Measurements from ENCODE around the gene SLC4A9. TPM values are rescaled to one million over a fixed set of nuclear protein-coding genes. Genes with fewer than 3 reads are reported as not detected.
"Not testable (repeated sequence)": the region's sequence is repeated elsewhere in the genome, so short reads cannot be mapped to it uniquely, and the experiment has no call there.

The SLC4A9 gene
- total RNA-seq, 2 experiments from 2014 or later, result 0.35 to 0.44 TPM

- no peaks in the 10 kb centered on the region for H3K27me3 Mint-ChIP-seq
- no peak for DNase-seq
- peak overlapping the region; percentile 98 for H3K27ac Mint-ChIP-seq
- no peaks in the 10 kb centered on the region for H3K9me3 Mint-ChIP-seq
- H3K36me3 Mint-ChIP-seq (ENCODE audit: low read depth), result peaks cover 60% of the 10 kb centered on the region
- ChIA-PET CTCF (interaction anchor here (1.1 to 9.1 kb wide), 4 partner anchors 8 to 102 kb away, joined by 4 to 88 read pairs (median 6); no protein-coding TSS in a partner anchor), POLR2A (no interaction called here)
- peaks cover 76% of the 10 kb centered on the region for H3K4me1 Mint-ChIP-seq
- peak overlapping the region; percentile 85 for H3K4me3 Mint-ChIP-seq
Observed at GRCh38 chr5:140341591-140341990, 18.4 kb upstream of the SLC4A9 start.

- peaks cover 57% of the 10 kb centered on the region for H3K36me3 Mint-ChIP-seq (ENCODE audit: low read depth)
- DNase-seq, result peak; percentile 69
- no peaks in the 10 kb centered on the region for H3K9me3 Mint-ChIP-seq
- peak overlapping the region; percentile 85 for H3K4me3 Mint-ChIP-seq
- H3K27ac Mint-ChIP-seq, result peak overlapping the region; percentile 98
- H3K27me3 Mint-ChIP-seq, result no peaks in the 10 kb centered on the region
- ChIA-PET CTCF (interaction anchor here (0.6 to 9.1 kb wide), 6 partner anchors 9 to 102 kb away, joined by 3 to 88 read pairs (median 6); no protein-coding TSS in a partner anchor), POLR2A (interaction anchor here (1.5 kb wide), 1 partner anchor 98 kb away, joined by 7 read pairs; no protein-coding TSS in a partner anchor)
- peaks cover 79% of the 10 kb centered on the region for H3K4me1 Mint-ChIP-seq
Observed at GRCh38 chr5:140342287-140342686, 17.7 kb upstream of the SLC4A9 start.

GRCh38 chr5:140342896-140343295, 17.1 kb upstream of the SLC4A9 start:
- H3K36me3 Mint-ChIP-seq (ENCODE audit: low read depth), result peaks cover 57% of the 10 kb centered on the region
- DNase-seq, result no peak
- H3K27me3 Mint-ChIP-seq, result no peaks in the 10 kb centered on the region

GRCh38 chr5:140343849-140344248, 16.1 kb upstream of the SLC4A9 start:
- H3K27me3 Mint-ChIP-seq, H3K9me3 Mint-ChIP-seq, DNase-seq: not testable (repeated sequence)
- CTCF ChIA-PET, result interaction anchor here (1.7 to 9.1 kb wide), 5 partner anchors 8 to 104 kb away, joined by 4 to 88 read pairs (median 7); no protein-coding TSS in a partner anchor
- peaks cover 50% of the 10 kb centered on the region for H3K36me3 Mint-ChIP-seq (ENCODE audit: low read depth)
- H3K4me3 Mint-ChIP-seq, result peak overlapping the region; percentile 85
- POLR2A ChIA-PET, result interaction anchor here (1.5 kb wide), 1 partner anchor 99 kb away, joined by 7 read pairs; no protein-coding TSS in a partner anchor
- H3K27ac Mint-ChIP-seq, result peak overlapping the region; percentile 98
- peaks cover 81% of the 10 kb centered on the region for H3K4me1 Mint-ChIP-seq

More at GRCh38 chr5:140342896-140343295, 17.1 kb upstream of the SLC4A9 start:
- Mint-ChIP-seq H3K4me3 (peak overlapping the region; percentile 85), H3K27ac (peak overlapping the region; percentile 98), H3K4me1 (peaks cover 79% of the 10 kb centered on the region), H3K9me3 (no peaks in the 10 kb centered on the region)
- ChIA-PET POLR2A (interaction anchor here (1.5 kb wide), 1 partner anchor 98 kb away, joined by 7 read pairs; no protein-coding TSS in a partner anchor), CTCF (interaction anchor here (1.0 to 9.1 kb wide), 5 partner anchors 9 to 103 kb away, joined by 3 to 88 read pairs (median 7); no protein-coding TSS in a partner anchor)

- DNase-seq, result no peak
- CTCF ChIA-PET, result interaction anchor here (0.8 to 9.1 kb wide), 9 partner anchors 9 to 352 kb away, joined by 3 to 88 read pairs (median 6); no protein-coding TSS in a partner anchor
- Mint-ChIP-seq H3K4me3 (peak overlapping the region; percentile 85), H3K9me3 (no peaks in the 10 kb centered on the region), H3K4me1 (peaks cover 74% of the 10 kb centered on the region), H3K27me3 (peaks cover 4% of the 10 kb centered on the region), H3K36me3 (ENCODE audit: low read depth) (peaks cover 45% of the 10 kb centered on the region), H3K27ac (peak overlapping the region; percentile 98)
- POLR2A ChIA-PET, result no interaction called here
Observed at GRCh38 chr5:140344683-140345423, 15.1 kb upstream of the SLC4A9 start.

GRCh38 chr5:140345919-140346347, 14.1 kb upstream of the SLC4A9 start:
- peak overlapping the region; percentile 48 for H3K27ac Mint-ChIP-seq
- DNase-seq, result no peak

DNA sequence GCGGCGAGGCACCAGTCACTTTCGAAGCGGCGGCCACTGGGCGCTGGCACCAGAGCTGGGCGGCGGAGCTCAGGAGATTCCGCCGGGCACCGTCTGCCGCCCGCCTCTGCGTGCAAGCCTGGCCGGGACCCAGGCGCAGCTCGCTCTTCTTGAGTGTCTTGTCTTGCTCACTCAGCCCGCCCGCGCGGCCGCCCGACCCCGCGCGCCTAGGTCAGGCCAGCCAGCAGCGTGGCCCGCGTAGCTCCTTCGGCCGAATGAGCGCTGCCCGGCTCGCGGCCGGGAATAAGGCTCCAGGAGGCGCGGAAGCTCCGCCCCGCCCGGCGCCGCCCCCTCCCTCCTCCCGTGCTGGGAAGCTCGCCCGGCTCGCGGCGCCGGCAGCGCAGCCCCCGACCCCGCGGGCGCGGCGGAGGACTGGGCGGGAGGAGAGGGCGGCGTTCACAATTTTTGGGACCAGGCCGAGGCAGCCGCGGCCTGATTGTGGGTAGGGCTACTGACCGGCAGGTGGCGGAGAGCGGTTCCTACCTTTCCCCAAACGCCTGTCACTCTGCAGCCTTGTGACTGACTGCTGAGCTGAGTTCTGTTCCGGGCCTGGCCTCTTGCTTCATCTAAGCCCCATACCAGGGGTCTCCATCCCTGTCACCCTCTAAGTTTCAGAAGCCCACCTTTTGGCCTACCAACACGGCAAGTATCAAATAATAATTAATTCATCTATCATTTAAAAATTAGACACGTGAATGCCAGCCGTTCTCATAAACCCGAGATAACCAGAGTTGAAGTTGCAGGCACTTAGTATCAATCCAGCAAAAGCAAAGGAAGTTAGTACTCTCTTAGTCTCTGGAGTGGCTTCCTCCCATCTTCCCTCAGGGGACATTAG, 13.4 kb upstream of the SLC4A9 start, which contains the start of gene HBEGF:
TSS of gene HBEGF (minus strand) at position 256 of the 874 bp plus-strand sequence. CDS start 275 bp downstream, outside the sequence.
- Mint-ChIP-seq H3K4me1 (peaks cover 68% of the 10 kb centered on the region), H3K4me3 (peak within 1 kb of the TSS; percentile 85), H3K9me3 (no peaks in the 10 kb centered on the region), H3K27ac (peak within 1 kb of the TSS; percentile 75), H3K27me3 (peaks cover 4% of the 10 kb centered on the region), H3K36me3 (ENCODE audit: low read depth) (peaks cover 33% of the 10 kb centered on the region)
- ChIA-PET CTCF (interaction anchor here (0.7 to 9.1 kb wide), 16 partner anchors 9 to 350 kb away, joined by 3 to 88 read pairs (median 7); no protein-coding TSS in a partner anchor), POLR2A (interaction anchor here (0.6 to 1.1 kb wide), 3 partner anchors 90 to 166 kb away, joined by 3 to 6 read pairs (median 3); no protein-coding TSS in a partner anchor)
- DNase-seq, result peak; percentile 55

More at GRCh38 chr5:140345919-140346347, 14.1 kb upstream of the SLC4A9 start:
- Mint-ChIP-seq H3K36me3 (ENCODE audit: low read depth) (peaks cover 40% of the 10 kb centered on the region), H3K4me1 (peaks cover 71% of the 10 kb centered on the region), H3K9me3 (no peaks in the 10 kb centered on the region), H3K4me3 (peak overlapping the region; percentile 85), H3K27me3 (peaks cover 4% of the 10 kb centered on the region)
- POLR2A ChIA-PET, result interaction anchor here (0.8 kb wide), 1 partner anchor 102 kb away, joined by 6 read pairs; no protein-coding TSS in a partner anchor
- CTCF ChIA-PET, result interaction anchor here (0.7 to 9.1 kb wide), 17 partner anchors 9 to 351 kb away, joined by 3 to 88 read pairs (median 7); no protein-coding TSS in a partner anchor

DNA sequence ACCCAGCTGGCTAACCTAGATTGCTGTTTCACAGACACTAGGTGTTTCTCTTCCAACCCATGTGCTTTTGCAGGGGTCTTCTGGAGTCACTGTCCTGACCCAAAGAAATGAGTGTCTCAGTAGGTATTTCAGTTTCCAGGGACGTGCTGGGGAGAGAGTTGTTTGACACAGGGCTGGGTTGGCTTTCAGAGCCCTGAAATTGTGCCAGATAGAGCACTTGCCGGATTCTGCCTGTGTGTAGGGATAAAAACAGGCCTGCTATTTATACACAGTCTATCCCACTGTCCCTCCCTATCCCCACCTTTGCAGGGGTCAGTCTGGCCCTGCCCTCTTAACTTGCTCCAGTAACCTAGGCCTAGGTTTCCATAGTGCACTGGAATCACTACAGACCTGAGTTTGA, 12.6 kb upstream of the SLC4A9 start:
- peaks cover 4% of the 10 kb centered on the region for H3K27me3 Mint-ChIP-seq
- no peak overlapping the region for H3K27ac Mint-ChIP-seq
- H3K4me3 Mint-ChIP-seq, result peak overlapping the region; percentile 73
- H3K36me3 Mint-ChIP-seq (ENCODE audit: low read depth), result peaks cover 25% of the 10 kb centered on the region
- H3K9me3 Mint-ChIP-seq, result no peaks in the 10 kb centered on the region
- CTCF ChIA-PET, result interaction anchor here (1.6 to 9.1 kb wide), 11 partner anchors 11 to 126 kb away, joined by 4 to 88 read pairs (median 8); no protein-coding TSS in a partner anchor
- H3K4me1 Mint-ChIP-seq, result peaks cover 63% of the 10 kb centered on the region
- DNase-seq, result no peak
- POLR2A ChIA-PET, result interaction anchor here (1.1 kb wide), 1 partner anchor 166 kb away, joined by 3 read pairs; no protein-coding TSS in a partner anchor

- ChIA-PET POLR2A (interaction anchor here (1.1 kb wide), 1 partner anchor 167 kb away, joined by 3 read pairs; no protein-coding TSS in a partner anchor), CTCF (interaction anchor here (1.6 to 9.1 kb wide), 3 partner anchors 12 to 103 kb away, joined by 4 to 88 read pairs (median 21); no protein-coding TSS in a partner anchor)
- H3K4me3 Mint-ChIP-seq, result peak overlapping the region; percentile 20
- no peak overlapping the region for H3K27ac Mint-ChIP-seq
- peaks cover 56% of the 10 kb centered on the region for H3K4me1 Mint-ChIP-seq
- H3K36me3 Mint-ChIP-seq (ENCODE audit: low read depth), result peaks cover 18% of the 10 kb centered on the region
- peaks cover 4% of the 10 kb centered on the region for H3K27me3 Mint-ChIP-seq
- no peak for DNase-seq
- H3K9me3 Mint-ChIP-seq, result no peaks in the 10 kb centered on the region
Observed at GRCh38 chr5:140348104-140348503, 11.9 kb upstream of the SLC4A9 start.

DNA sequence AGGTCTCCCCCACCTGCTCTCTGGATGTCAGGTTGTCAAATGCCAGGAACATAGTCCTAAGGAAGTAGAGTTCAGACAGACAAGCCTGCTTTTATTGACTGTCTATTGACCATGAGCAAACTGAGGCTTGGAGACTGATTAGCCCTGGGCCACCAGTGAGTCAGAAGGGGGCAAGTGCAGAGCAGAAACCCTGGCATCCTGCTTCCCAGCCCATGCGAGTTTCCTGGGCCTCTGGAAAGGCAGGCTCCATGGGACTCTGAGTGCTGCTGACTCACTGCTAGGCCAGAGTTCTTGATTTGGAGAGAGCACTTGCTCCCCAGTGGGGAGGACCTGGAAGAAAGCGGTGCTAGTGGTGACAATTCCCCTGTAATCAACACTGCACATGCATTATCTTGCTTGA, 10.8 kb upstream of the SLC4A9 start:
- CTCF ChIA-PET, result interaction anchor here (0.8 to 9.1 kb wide), 5 partner anchors 8 to 104 kb away, joined by 3 to 88 read pairs (median 4); no protein-coding TSS in a partner anchor
- no peaks in the 10 kb centered on the region for H3K9me3 Mint-ChIP-seq
- POLR2A ChIA-PET, result no interaction called here
- H3K4me1 Mint-ChIP-seq, result peaks cover 45% of the 10 kb centered on the region
- no peak overlapping the region for H3K27ac Mint-ChIP-seq
- H3K4me3 Mint-ChIP-seq, result no peak overlapping the region
- DNase-seq, result no peak
- H3K36me3 Mint-ChIP-seq (ENCODE audit: low read depth), result peaks cover 8% of the 10 kb centered on the region
- peaks cover 4% of the 10 kb centered on the region for H3K27me3 Mint-ChIP-seq

GRCh38 chr5:140351609-140352334, 8.2 kb upstream of the SLC4A9 start:
- peak; percentile 87 for DNase-seq
- Mint-ChIP-seq H3K27me3 (peaks cover 4% of the 10 kb centered on the region), H3K27ac (peak overlapping the region; percentile 68), H3K4me3 (no peak overlapping the region), H3K4me1 (peaks cover 30% of the 10 kb centered on the region), H3K9me3 (no peaks in the 10 kb centered on the region), H3K36me3 (ENCODE audit: low read depth) (no peaks in the 10 kb centered on the region)
- CTCF ChIA-PET, result interaction anchor here (0.6 to 6.1 kb wide), 24 partner anchors 9 to 360 kb away, joined by 3 to 86 read pairs (median 4); partner anchors contain the start of gene SLC4A9
- POLR2A ChIA-PET, result no interaction called here
